ENCODE results near the gene ITFG1.
"Not testable (repeated sequence)": the region's sequence is repeated elsewhere in the genome, so short reads cannot be mapped to it uniquely, and the experiment has no call there.

ITFG1 gene

GRCh38 chr16:47382362-47382761 is 78.5 kb downstream of the ITFG1 start:
- no peak overlapping the region for H2AFZ ChIP-seq (ENCODE audit: low read depth, low read length)
- H3K4me1 ChIP-seq (ENCODE audit: insufficient read depth, low read length): peaks cover 25% of the 10 kb centered on the region
- H3K9me3 ChIP-seq (ENCODE audit: low read length): no peaks in the 10 kb centered on the region
- H3K27me3 ChIP-seq (ENCODE audit: insufficient read depth, low read length): no peaks in the 10 kb centered on the region
- H3K36me3 ChIP-seq (ENCODE audit: insufficient read depth, low read length): no peaks in the 10 kb centered on the region
- no peak overlapping the region for H3K4me3 ChIP-seq (ENCODE audit: low read length)

GRCh38 chr16:47377154-47377553 is 83.7 kb downstream of the ITFG1 start:
- peaks cover 3% of the 10 kb centered on the region for H3K36me3 ChIP-seq (ENCODE audit: insufficient read depth, low read length)
- H3K4me3 ChIP-seq (ENCODE audit: low read length): no peak overlapping the region
- no peak overlapping the region for H2AFZ ChIP-seq (ENCODE audit: low read depth, low read length)
- H3K9me3 ChIP-seq (ENCODE audit: low read length): no peaks in the 10 kb centered on the region
- peaks cover 17% of the 10 kb centered on the region for H3K4me1 ChIP-seq (ENCODE audit: insufficient read depth, low read length)
- H3K27me3 ChIP-seq (ENCODE audit: insufficient read depth, low read length): no peaks in the 10 kb centered on the region

- Histone ChIP-seq H3K9me3 (ENCODE audit: low read length) (no peaks in the 10 kb centered on the region), H3K4me3 (ENCODE audit: low read length) (no peak overlapping the region), H3K27me3 (ENCODE audit: insufficient read depth, low read length) (no peaks in the 10 kb centered on the region), H2AFZ (ENCODE audit: low read depth, low read length) (no peak overlapping the region), H3K4me1 (ENCODE audit: insufficient read depth, low read length) (peaks cover 2% of the 10 kb centered on the region), H3K36me3 (ENCODE audit: insufficient read depth, low read length) (peaks cover 3% of the 10 kb centered on the region)
Observed at GRCh38 chr16:47375423-47375822, 85.4 kb downstream of the ITFG1 start.

DNA sequence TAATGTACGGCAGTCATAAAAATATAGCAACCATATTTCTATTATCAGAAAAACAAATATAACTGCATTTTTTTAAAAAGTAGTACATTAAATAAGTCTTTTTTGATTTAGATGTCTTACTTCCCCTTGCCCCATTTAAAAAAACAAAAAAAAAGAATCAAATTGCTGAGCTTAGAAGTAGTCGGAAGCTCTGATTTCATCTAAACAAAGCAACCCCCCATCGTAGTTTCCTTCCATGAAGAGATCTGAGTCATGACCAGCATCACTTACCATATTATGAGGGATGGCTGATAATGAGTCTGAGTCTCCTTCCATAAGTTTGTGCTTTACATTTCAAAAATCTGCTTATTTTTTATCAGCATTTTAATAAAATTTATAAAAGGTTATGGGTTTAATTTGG is 86.2 kb downstream of the ITFG1 start:
- Histone ChIP-seq H3K4me3 (ENCODE audit: low read length) (no peak overlapping the region), H3K27me3 (ENCODE audit: insufficient read depth, low read length) (no peaks in the 10 kb centered on the region), H2AFZ (ENCODE audit: low read depth, low read length) (no peak overlapping the region), H3K4me1 (ENCODE audit: insufficient read depth, low read length) (no peaks in the 10 kb centered on the region), H3K9me3 (ENCODE audit: low read length) (no peaks in the 10 kb centered on the region), H3K36me3 (ENCODE audit: insufficient read depth, low read length) (peaks cover 3% of the 10 kb centered on the region)

DNA sequence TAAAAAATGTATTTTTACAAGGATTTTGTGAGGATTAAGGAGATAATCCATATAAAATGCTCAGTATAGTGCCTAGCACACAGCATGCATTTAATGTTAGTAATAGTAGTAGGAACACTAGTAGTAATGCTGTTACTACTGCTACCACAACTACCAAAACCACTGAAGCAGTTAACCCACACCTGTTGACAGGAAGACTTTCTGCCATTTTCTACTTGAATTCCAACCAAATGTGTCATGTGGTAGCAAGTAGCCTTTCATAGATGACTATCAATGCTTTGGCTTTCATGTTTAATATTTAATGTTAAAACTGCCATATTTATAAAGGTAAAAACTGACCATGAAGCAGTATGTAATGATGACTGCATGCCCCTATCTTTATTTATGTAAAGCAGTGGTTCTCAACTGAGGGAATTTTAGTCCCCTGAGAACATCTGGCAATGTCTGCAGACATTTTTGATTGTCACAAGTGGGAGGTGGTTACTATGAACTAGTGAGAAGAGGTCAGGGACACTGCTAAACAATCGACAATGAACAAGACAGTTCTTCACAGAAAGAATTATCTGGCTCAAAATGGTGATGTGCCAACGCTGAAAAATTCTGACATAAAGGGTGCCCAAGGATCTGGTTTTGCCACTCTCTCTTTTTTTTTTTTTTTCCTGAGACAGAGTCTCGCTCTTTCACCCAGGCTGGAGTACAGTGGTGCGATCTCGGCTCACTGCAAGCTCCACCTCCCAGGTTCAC is 89.4 kb downstream of the ITFG1 start:
- Histone ChIP-seq H2AFZ (ENCODE audit: low read depth, low read length) (no peak overlapping the region), H3K36me3 (ENCODE audit: insufficient read depth, low read length) (peaks cover 3% of the 10 kb centered on the region), H3K27me3 (ENCODE audit: insufficient read depth, low read length) (no peaks in the 10 kb centered on the region), H3K4me1 (ENCODE audit: insufficient read depth, low read length) (no peaks in the 10 kb centered on the region), H3K4me3 (ENCODE audit: low read length) (no peak overlapping the region), H3K9me3 (ENCODE audit: low read length) (no peaks in the 10 kb centered on the region)

GRCh38 chr16:47370536-47370935 is 90.3 kb downstream of the ITFG1 start:
- no peaks in the 10 kb centered on the region for H3K9me3 ChIP-seq (ENCODE audit: low read length)
- no peak overlapping the region for H2AFZ ChIP-seq (ENCODE audit: low read depth, low read length)
- H3K27me3 ChIP-seq (ENCODE audit: insufficient read depth, low read length): no peaks in the 10 kb centered on the region
- no peak overlapping the region for H3K4me3 ChIP-seq (ENCODE audit: low read length)
- peaks cover 3% of the 10 kb centered on the region for H3K36me3 ChIP-seq (ENCODE audit: insufficient read depth, low read length)
- H3K4me1 ChIP-seq (ENCODE audit: insufficient read depth, low read length): no peaks in the 10 kb centered on the region

GRCh38 chr16:47366228-47366627 is 94.6 kb downstream of the ITFG1 start:
- Histone ChIP-seq H3K27me3 (ENCODE audit: insufficient read depth, low read length) (no peaks in the 10 kb centered on the region), H3K36me3 (ENCODE audit: insufficient read depth, low read length) (peaks cover 5% of the 10 kb centered on the region), H3K4me1 (ENCODE audit: insufficient read depth, low read length) (no peaks in the 10 kb centered on the region), H3K4me3 (ENCODE audit: low read length) (no peak overlapping the region), H2AFZ (ENCODE audit: low read depth, low read length) (no peak overlapping the region), H3K9me3 (ENCODE audit: low read length) (no peaks in the 10 kb centered on the region)

DNA sequence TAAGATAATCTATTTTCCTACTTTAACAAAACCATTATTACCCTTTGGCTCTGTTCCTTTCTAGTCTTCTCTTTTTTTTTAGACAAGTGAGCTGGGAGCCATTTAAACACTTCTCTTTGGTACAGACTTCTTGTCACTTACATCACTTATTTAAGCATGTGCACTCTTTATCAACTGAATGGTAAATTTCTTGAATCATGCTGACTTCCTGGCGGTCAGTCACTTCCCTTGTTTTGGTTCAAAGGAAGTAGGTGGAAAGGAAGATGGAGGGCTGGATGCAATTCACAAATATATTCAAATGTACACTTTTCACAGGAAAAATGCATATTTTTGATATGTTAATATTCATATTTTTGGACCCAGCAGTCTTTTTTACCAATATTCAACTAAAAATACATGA is 97.1 kb downstream of the ITFG1 start:
- no peaks in the 10 kb centered on the region for H3K4me1 ChIP-seq (ENCODE audit: insufficient read depth, low read length)
- no peaks in the 10 kb centered on the region for H3K27me3 ChIP-seq (ENCODE audit: insufficient read depth, low read length)
- no peaks in the 10 kb centered on the region for H3K9me3 ChIP-seq (ENCODE audit: low read length)
- H3K36me3 ChIP-seq (ENCODE audit: insufficient read depth, low read length): peaks cover 5% of the 10 kb centered on the region
- no peak overlapping the region for H3K4me3 ChIP-seq (ENCODE audit: low read length)
- H2AFZ ChIP-seq (ENCODE audit: low read depth, low read length): no peak overlapping the region

- Histone ChIP-seq H3K9me3 (ENCODE audit: low read length) (no peaks in the 10 kb centered on the region), H2AFZ (ENCODE audit: low read depth, low read length) (no peak overlapping the region), H3K27me3 (ENCODE audit: insufficient read depth, low read length) (no peaks in the 10 kb centered on the region), H3K4me3 (ENCODE audit: low read length) (no peak overlapping the region), H3K4me1 (ENCODE audit: insufficient read depth, low read length) (no peaks in the 10 kb centered on the region), H3K36me3 (ENCODE audit: insufficient read depth, low read length) (peaks cover 2% of the 10 kb centered on the region)
Observed at GRCh38 chr16:47359478-47359877, 101.4 kb downstream of the ITFG1 start.

DNA sequence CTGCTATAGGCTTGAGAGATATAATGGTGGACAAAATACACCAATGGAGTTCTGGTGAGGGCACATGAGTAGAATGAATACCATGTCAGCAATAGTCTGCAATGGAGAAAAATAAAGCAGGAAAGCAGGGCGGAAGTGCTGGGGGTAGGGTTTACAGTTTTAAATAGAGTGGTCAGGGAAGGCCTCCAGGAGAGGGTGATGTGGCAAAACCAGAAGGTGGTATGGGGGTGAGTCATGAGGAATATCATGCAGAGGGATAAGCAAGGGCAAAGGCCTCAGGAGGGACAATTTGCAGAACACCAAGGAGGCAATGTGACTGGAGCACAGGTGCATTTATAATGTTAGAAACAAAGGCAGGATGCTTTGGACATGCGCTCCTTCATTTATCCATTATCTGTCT is 102.0 kb downstream of the ITFG1 start:
- H3K4me3 ChIP-seq (ENCODE audit: low read length): no peak overlapping the region
- no peaks in the 10 kb centered on the region for H3K9me3 ChIP-seq (ENCODE audit: low read length)
- H3K27me3 ChIP-seq (ENCODE audit: insufficient read depth, low read length): no peaks in the 10 kb centered on the region
- H3K4me1 ChIP-seq (ENCODE audit: insufficient read depth, low read length): no peaks in the 10 kb centered on the region
- H2AFZ ChIP-seq (ENCODE audit: low read depth, low read length): no peak overlapping the region
- peaks cover 2% of the 10 kb centered on the region for H3K36me3 ChIP-seq (ENCODE audit: insufficient read depth, low read length)

DNA sequence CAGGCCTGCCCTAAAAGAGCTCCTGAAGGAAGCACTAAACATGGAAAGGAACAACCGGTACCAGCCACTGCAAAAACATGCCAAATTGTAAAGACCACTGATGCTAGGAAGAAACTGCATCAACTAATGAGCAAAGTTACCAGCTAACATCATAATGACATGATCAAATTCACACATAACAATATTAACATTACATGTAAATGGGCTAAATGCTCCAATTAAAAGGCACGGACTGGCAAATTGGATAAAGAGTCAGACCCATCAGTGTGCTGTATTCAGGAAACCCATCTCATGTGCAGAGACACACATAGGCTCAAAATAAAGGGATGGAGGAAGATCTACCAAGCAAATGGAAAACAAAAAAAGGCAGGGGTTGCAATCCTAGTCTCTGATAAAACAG is 111.8 kb downstream of the ITFG1 start:
- not testable (repeated sequence) for H3K4me3 ChIP-seq (ENCODE audit: low read length); H3K27me3 ChIP-seq (ENCODE audit: insufficient read depth, low read length); H2AFZ ChIP-seq (ENCODE audit: low read depth, low read length); H3K36me3 ChIP-seq (ENCODE audit: insufficient read depth, low read length); H3K9me3 ChIP-seq (ENCODE audit: low read length); H3K4me1 ChIP-seq (ENCODE audit: insufficient read depth, low read length)

DNA sequence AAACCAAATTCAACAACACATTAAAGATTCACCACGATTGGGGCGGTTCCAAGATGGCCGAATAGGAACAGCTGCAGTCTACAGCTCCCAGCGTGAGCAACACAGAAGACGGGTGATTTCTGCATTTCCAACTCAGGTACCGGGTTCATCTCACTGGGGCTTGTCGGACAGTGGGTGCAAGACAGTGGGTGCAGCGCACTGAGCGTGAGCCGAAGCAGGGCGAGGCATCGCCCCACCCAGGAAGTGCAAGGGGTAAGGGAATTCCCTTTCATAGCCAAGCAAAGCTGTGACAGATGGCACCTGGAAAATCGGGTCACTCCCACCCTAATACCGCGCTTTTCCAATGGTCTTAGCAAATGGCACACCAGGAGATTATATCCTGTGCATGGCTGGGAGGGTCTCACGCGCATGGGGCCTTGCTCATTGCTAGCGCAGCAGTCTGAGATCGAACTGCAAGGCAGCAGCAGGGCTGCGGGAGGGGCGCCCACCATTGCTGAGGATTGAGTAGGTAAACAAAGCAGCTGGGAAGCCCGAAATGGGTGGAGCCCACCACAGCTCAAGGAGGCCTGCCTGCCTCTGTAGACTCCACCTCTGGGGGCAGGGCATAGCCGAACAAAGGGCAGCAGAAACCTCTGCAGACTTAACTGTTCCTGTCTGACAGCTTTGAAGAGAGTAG is 113.7 kb downstream of the ITFG1 start:
- H3K36me3 ChIP-seq (ENCODE audit: insufficient read depth, low read length); H3K9me3 ChIP-seq (ENCODE audit: low read length); H3K4me1 ChIP-seq (ENCODE audit: insufficient read depth, low read length); H3K4me3 ChIP-seq (ENCODE audit: low read length); H3K27me3 ChIP-seq (ENCODE audit: insufficient read depth, low read length); H2AFZ ChIP-seq (ENCODE audit: low read depth, low read length): not testable (repeated sequence)

DNA sequence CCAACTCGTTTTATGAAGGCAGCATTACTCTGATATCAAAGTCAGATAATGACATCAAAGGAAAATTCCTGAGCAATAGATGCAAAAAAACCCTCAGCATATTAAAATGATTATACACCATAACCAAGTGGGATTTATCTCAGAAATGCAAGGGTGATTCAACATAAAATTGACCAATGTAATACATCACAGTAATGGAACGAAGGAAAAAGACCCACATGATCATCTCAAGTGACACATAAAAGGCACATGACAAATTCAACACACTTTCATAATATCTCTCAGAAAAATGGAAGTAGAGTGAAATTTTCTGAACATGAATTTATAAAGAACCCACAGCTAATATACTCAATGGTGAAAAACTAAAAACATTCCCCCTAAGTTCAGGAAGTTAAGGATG is 118.8 kb downstream of the ITFG1 start:
- H3K4me1 ChIP-seq (ENCODE audit: insufficient read depth, low read length): no peaks in the 10 kb centered on the region
- H3K36me3 ChIP-seq (ENCODE audit: insufficient read depth, low read length): no peaks in the 10 kb centered on the region
- H3K9me3 ChIP-seq (ENCODE audit: low read length): peaks cover 8% of the 10 kb centered on the region
- H3K4me3 ChIP-seq (ENCODE audit: low read length): no peak overlapping the region
- no peaks in the 10 kb centered on the region for H3K27me3 ChIP-seq (ENCODE audit: insufficient read depth, low read length)
- H2AFZ ChIP-seq (ENCODE audit: low read depth, low read length): no peak overlapping the region

GRCh38 chr16:47330562-47330961 is 130.3 kb downstream of the ITFG1 start:
- H3K4me1 ChIP-seq (ENCODE audit: insufficient read depth, low read length): peaks cover 13% of the 10 kb centered on the region
- not testable (repeated sequence) for H3K9me3 ChIP-seq (ENCODE audit: low read length); H3K27me3 ChIP-seq (ENCODE audit: insufficient read depth, low read length); H3K36me3 ChIP-seq (ENCODE audit: insufficient read depth, low read length); H2AFZ ChIP-seq (ENCODE audit: low read depth, low read length); H3K4me3 ChIP-seq (ENCODE audit: low read length)

Data from neuron (in vitro differentiated cells).